Activated naive CD8-positive, alpha-beta T cell treated with anti-CD3 and anti-CD28 coated beads, Interleukin-2, amount 50 U/mL, for 24 hours (primary cell): ENCODE data around the gene BICC1.

Experiments
- ATAC-seq: fragments of 150-1000 bp; cut with Tn5 transposase; one replicate; pipeline ENCODE4 v1.10.0; 2021
- DNase-seq: peaks from one replicate; pipeline ENCODE4 v3.0.0; 2021
- H3K27ac Mint-ChIP-seq: one replicate; pipeline ENCODE4 v1.8.0; 2021; ENCODE audit warnings: mild to moderate bottlenecking, mixed read lengths
- H3K27me3 Mint-ChIP-seq: one replicate; pipeline ENCODE4 v1.8.0; 2021; ENCODE audit warnings: mixed read lengths
- H3K36me3 Mint-ChIP-seq: one replicate; pipeline ENCODE4 v1.8.0; 2021; ENCODE audit warnings: low read depth, mixed read lengths
- H3K4me1 Mint-ChIP-seq: one replicate; pipeline ENCODE4 v1.8.0; 2021; ENCODE audit warnings: mixed read lengths
- H3K4me3 Mint-ChIP-seq: one replicate; pipeline ENCODE4 v1.8.0; 2021; ENCODE audit warnings: mild to moderate bottlenecking, moderate library complexity, mixed read lengths
- H3K9me3 Mint-ChIP-seq: one replicate; pipeline ENCODE4 v1.8.0; 2021; ENCODE audit warnings: mixed read lengths

The BICC1 gene

DNA sequence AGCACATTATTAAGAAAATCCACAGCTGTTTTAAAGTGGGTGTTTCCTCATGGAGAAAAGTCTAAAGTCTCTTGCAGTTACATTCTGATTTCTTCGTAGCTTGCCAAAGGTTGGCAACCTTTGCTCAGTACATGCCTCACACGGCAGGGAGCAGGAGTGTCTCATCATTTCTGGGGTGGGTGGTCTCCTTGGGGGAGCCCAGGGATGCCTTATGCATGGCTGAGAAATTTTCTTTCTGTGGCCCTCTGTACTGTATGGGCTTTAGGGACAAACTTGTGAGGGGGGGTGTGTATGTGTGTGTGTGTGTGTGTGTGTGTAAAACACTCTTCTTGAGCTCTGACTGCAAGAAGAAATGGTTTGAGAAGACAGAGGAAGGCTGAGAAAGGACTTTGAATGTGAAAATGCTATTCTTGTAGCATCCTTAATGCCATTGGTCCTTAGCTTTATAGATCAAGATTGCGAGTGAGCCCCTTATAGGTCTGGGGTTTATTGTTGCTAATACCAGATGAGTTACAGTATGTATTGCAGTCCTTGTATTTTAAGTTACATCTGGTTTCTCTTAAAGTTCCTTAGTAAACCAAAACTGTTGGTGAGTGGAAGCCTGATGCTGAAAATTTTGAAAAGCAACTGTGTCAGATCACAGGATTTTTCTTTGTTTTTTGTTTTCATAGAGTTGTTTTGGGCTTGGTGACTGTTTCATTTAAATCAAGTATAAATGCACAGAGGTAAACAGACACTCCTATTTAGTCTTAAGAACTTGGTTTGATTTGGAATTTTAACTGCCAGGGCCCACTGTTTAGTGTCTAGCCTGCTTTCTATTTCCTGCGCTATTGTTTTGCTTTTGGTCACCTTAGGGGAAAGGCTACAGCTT is 242.0 kb downstream of the BICC1 start:
- no peak overlapping the region for H3K27ac Mint-ChIP-seq
- no peak overlapping the region for H3K4me3 Mint-ChIP-seq
- H3K9me3 Mint-ChIP-seq: no peaks in the 10 kb centered on the region
- no peaks in the 10 kb centered on the region for H3K4me1 Mint-ChIP-seq
- no peaks in the 10 kb centered on the region for H3K27me3 Mint-ChIP-seq
- DNase-seq (no peak), ATAC-seq (no peak)
- H3K36me3 Mint-ChIP-seq: no peaks in the 10 kb centered on the region

GRCh38 chr10:58755340-58755610 is 242.6 kb downstream of the BICC1 start:
- H3K4me1 Mint-ChIP-seq: no peaks in the 10 kb centered on the region
- H3K9me3 Mint-ChIP-seq: no peaks in the 10 kb centered on the region
- H3K36me3 Mint-ChIP-seq: no peaks in the 10 kb centered on the region
- DNase-seq (no peak), ATAC-seq (no peak)
- H3K27ac Mint-ChIP-seq: no peak overlapping the region
- H3K4me3 Mint-ChIP-seq: no peak overlapping the region
- no peaks in the 10 kb centered on the region for H3K27me3 Mint-ChIP-seq

GRCh38 chr10:58755677-58756076 is 243.0 kb downstream of the BICC1 start:
- no peak overlapping the region for H3K27ac Mint-ChIP-seq
- no peaks in the 10 kb centered on the region for H3K4me1 Mint-ChIP-seq
- no peaks in the 10 kb centered on the region for H3K9me3 Mint-ChIP-seq
- DNase-seq (no peak), ATAC-seq (no peak)
- no peaks in the 10 kb centered on the region for H3K36me3 Mint-ChIP-seq
- H3K27me3 Mint-ChIP-seq: no peaks in the 10 kb centered on the region
- no peak overlapping the region for H3K4me3 Mint-ChIP-seq

DNA sequence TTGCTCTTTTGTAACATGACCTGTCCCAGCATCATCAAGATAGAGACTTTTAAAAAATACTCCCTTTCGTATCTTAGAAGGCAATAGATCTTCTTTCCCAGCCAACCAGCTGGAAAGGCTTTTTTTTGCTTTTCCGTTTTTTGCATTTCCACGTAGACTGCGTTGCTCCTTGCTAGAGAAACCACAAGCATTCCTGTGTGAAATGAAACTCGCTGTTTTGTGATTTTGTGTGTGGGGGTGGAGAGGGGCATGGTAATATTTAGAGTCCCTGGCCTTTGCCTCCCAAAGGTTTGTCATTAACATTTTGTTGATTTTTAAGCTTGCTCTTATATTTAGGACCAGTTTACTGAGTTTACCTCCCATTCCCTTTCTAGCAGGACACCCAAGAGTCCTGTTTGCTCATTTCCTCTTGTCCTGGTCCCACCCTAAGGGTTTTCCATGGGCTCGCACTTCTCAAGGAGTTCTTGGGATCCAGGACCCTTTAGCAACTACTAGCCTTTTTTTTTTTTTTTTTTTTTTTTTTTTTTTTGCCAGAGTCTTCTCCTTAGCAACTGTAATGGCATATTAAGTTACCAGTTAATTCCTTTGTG is 243.6 kb downstream of the BICC1 start:
- H3K4me1 Mint-ChIP-seq: no peaks in the 10 kb centered on the region
- no peak overlapping the region for H3K4me3 Mint-ChIP-seq
- DNase-seq (no peak), ATAC-seq (no peak)
- H3K36me3 Mint-ChIP-seq: no peaks in the 10 kb centered on the region
- H3K27me3 Mint-ChIP-seq: no peaks in the 10 kb centered on the region
- H3K9me3 Mint-ChIP-seq: no peaks in the 10 kb centered on the region
- H3K27ac Mint-ChIP-seq: no peak overlapping the region

- Mint-ChIP-seq H3K27ac (no peak overlapping the region), H3K9me3 (no peaks in the 10 kb centered on the region), H3K4me1 (no peaks in the 10 kb centered on the region), H3K4me3 (no peak overlapping the region), H3K27me3 (no peaks in the 10 kb centered on the region), H3K36me3 (no peaks in the 10 kb centered on the region)
- no peak for ATAC-seq
- DNase-seq: no peak
Measured at GRCh38 chr10:58757352-58758065, 244.8 kb downstream of the BICC1 start.

GRCh38 chr10:58758321-58758720 is 245.6 kb downstream of the BICC1 start:
- Mint-ChIP-seq H3K27me3 (no peaks in the 10 kb centered on the region), H3K4me3 (no peak overlapping the region), H3K27ac (no peak overlapping the region), H3K4me1 (no peaks in the 10 kb centered on the region), H3K36me3 (no peaks in the 10 kb centered on the region), H3K9me3 (no peaks in the 10 kb centered on the region)
- ATAC-seq (no peak), DNase-seq (no peak)

DNA sequence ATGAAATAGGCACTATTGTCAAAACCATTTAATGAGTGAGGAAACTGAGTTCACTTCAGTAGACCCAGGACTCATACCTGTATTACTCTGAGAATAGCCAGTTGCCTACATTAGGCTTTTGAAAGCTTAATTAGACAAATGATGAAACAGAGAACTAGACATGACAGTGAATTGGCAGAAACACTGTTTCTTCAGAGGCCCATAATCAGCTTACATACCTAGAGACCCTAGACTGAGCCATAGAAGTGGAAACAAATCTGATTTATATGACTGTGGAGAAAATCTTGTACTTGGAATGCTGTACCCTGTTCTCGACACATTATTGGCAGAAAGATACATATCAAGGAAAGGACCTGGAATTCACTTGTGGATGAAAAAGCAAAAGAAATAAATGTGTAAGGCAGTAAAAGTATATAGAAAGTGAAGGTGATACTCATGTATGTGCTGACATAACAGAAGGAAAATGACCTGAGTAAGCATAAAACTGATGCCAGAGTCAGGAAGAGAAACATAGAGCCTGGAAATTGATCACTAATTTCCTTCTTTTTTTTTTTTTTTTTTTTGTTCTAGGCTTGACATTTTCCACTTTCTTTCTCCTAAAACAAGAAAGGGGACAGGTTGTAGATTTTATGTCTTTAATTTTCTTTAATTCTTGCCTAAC is 251.5 kb downstream of the BICC1 start:
- H3K27me3 Mint-ChIP-seq: no peaks in the 10 kb centered on the region

GRCh38 chr10:58765910-58766309 is 253.2 kb downstream of the BICC1 start:
- H3K27ac Mint-ChIP-seq: no peak overlapping the region
- no peaks in the 10 kb centered on the region for H3K36me3 Mint-ChIP-seq
- ATAC-seq: no peak
- no peak for DNase-seq
- H3K27me3 Mint-ChIP-seq: no peaks in the 10 kb centered on the region
- peaks cover 13% of the 10 kb centered on the region for H3K9me3 Mint-ChIP-seq
- H3K4me1 Mint-ChIP-seq: no peaks in the 10 kb centered on the region
- no peak overlapping the region for H3K4me3 Mint-ChIP-seq

More for the DNA sequence above, 251.5 kb downstream of the BICC1 start:
- no peak overlapping the region for H3K27ac Mint-ChIP-seq
- ATAC-seq (no peak), DNase-seq (no peak)
- H3K9me3 Mint-ChIP-seq: peaks cover 13% of the 10 kb centered on the region
- H3K4me1 Mint-ChIP-seq: no peaks in the 10 kb centered on the region
- H3K4me3 Mint-ChIP-seq: no peak overlapping the region
- no peaks in the 10 kb centered on the region for H3K36me3 Mint-ChIP-seq

- no peaks in the 10 kb centered on the region for H3K4me1 Mint-ChIP-seq
- H3K4me3 Mint-ChIP-seq: no peak overlapping the region
- no peaks in the 10 kb centered on the region for H3K36me3 Mint-ChIP-seq
- ATAC-seq (no peak), DNase-seq (no peak)
- no peaks in the 10 kb centered on the region for H3K27me3 Mint-ChIP-seq
- H3K9me3 Mint-ChIP-seq: peaks cover 13% of the 10 kb centered on the region
- no peak overlapping the region for H3K27ac Mint-ChIP-seq
Measured at GRCh38 chr10:58767652-58768051, 255.0 kb downstream of the BICC1 start.

GRCh38 chr10:58771863-58772262 is 259.2 kb downstream of the BICC1 start:
- Mint-ChIP-seq H3K4me3 (no peak overlapping the region), H3K36me3 (no peaks in the 10 kb centered on the region), H3K27me3 (no peaks in the 10 kb centered on the region), H3K9me3 (peaks cover 6% of the 10 kb centered on the region), H3K4me1 (no peaks in the 10 kb centered on the region), H3K27ac (no peak overlapping the region)
- DNase-seq (no peak), ATAC-seq (no peak)

- ATAC-seq (no peak), DNase-seq (no peak)
- Mint-ChIP-seq H3K27me3 (no peaks in the 10 kb centered on the region), H3K4me1 (no peaks in the 10 kb centered on the region), H3K4me3 (no peak overlapping the region), H3K9me3 (peaks cover under 1% of the 10 kb centered on the region), H3K36me3 (no peaks in the 10 kb centered on the region), H3K27ac (no peak overlapping the region)
Measured at GRCh38 chr10:58772758-58773157, 260.1 kb downstream of the BICC1 start.

DNA sequence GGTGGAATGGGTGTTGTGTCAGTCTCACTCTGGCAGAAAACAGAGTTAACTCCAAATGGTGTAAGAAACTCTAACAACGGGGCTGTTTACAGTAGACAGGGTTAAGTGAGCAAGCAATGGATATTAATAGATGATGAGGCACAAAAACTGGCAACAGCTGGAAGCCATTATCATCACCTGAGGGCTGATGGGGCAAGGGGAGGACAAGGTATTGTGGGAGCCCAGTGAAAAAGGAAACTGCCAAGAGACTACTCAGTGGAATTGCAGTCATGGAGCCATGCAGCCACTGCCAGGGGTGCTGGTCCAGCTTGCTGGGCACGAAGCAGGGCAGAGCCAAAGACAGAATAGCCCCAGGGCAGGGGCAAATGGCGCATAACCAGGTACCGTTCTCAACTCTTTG is 260.7 kb downstream of the BICC1 start:
- Mint-ChIP-seq H3K4me1 (no peaks in the 10 kb centered on the region), H3K27me3 (no peaks in the 10 kb centered on the region), H3K9me3 (no peaks in the 10 kb centered on the region), H3K36me3 (no peaks in the 10 kb centered on the region), H3K27ac (no peak overlapping the region), H3K4me3 (no peak overlapping the region)
- ATAC-seq: no peak
- no peak for DNase-seq

DNA sequence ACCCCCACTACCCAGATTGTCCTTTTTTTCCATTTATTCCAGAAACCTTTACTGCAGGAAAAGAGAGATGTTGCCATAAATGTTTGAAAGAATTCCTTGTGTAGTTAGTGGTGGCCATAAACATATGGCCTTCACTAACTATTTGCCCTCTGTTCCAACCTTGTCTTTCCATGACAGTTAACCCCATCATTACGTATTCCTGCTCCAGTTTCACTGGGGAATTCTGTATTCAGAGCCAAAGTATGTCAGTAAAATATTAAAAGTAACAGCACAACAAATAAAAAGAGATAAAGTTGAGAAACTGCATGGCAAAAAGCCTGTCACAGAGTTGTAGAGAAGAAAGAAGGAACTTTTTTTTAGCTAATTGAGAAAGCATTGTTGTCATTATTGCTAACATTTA is 261.3 kb downstream of the BICC1 start:
- ATAC-seq: no peak
- no peak overlapping the region for H3K4me3 Mint-ChIP-seq

DNA sequence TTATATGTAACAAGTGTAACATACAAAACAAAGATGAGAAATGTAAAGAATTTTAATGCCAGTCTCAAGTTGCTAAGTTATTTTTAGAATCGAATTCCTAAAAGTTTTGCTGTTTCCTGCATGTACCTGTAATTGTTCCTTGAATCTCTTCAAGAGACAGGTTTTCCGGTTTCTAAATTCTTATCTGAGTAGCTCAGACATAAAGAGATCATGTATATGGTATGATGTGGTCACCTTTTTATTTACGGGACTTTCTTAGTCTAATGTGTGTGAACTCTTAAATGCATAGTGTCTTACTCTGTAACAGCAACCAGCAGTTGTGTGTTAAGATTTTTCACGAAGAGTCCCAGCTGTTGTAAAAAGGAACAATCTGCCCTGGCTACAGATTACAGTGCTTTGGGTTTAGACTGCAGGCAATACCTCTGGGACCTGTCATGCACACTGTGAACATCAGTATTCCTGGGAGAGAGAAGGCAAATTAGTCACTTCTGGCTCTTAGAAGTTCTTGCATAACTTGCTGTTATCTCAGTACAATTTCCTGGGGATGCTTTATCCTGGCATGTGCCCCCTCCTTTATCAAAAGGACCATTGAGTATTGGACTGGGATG is 263.4 kb downstream of the BICC1 start:
- DNase-seq (no peak), ATAC-seq (no peak)
- Mint-ChIP-seq H3K27me3 (no peaks in the 10 kb centered on the region), H3K36me3 (no peaks in the 10 kb centered on the region), H3K4me3 (no peak overlapping the region), H3K27ac (no peak overlapping the region), H3K9me3 (no peaks in the 10 kb centered on the region), H3K4me1 (no peaks in the 10 kb centered on the region)

More for the DNA sequence above, 261.3 kb downstream of the BICC1 start:
- no peak for DNase-seq
- Mint-ChIP-seq H3K27ac (no peak overlapping the region), H3K36me3 (no peaks in the 10 kb centered on the region), H3K4me1 (no peaks in the 10 kb centered on the region), H3K9me3 (no peaks in the 10 kb centered on the region), H3K27me3 (no peaks in the 10 kb centered on the region)
